GM21381 (cell line): ENCODE results near the gene MB.

Experiments
- ATAC-seq: cut with Tn5 transposase; IDR thresholded peaks from one replicate; pipeline ENCODE4 v1.9.1; 2021; ENCODE audit warnings: mild to moderate bottlenecking, moderate library complexity; ENCODE audit not compliant: unreplicated experiment

MB gene

DNA sequence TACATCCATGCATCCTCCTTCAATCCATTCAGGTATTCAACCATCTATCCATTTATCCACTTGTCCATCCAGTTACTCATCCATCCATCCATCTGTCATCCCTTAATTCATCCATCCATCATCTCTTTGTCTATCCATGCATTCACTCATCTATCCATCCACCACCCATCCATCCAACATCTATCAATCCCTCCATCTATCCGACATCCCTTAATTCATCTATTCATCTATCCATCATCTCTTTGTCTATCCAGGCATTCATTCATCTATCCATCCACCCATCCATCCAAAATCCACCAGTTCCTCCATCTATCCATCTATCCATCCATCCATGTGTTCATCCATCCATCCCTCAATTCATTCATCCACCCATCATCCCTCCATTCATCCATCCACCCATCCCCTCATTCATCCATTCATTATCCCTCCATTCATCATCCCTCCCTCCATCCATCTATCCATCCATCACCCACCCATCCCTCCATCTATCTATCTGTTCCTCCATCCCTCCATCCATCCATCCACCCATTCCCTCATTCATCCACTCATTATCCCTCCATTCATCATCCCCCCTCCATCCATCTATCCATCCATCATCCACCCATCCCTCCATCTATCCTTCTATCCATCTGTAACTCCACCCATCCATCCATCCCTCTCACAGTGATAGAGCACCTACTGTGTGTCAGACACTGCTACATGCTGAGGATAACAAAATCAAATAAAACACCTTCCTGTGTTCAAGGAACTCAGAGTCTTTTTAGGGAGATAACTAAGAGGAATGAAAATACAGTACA lies 1.5 kb upstream of the MB start:
- ATAC-seq: no peak

DNA sequence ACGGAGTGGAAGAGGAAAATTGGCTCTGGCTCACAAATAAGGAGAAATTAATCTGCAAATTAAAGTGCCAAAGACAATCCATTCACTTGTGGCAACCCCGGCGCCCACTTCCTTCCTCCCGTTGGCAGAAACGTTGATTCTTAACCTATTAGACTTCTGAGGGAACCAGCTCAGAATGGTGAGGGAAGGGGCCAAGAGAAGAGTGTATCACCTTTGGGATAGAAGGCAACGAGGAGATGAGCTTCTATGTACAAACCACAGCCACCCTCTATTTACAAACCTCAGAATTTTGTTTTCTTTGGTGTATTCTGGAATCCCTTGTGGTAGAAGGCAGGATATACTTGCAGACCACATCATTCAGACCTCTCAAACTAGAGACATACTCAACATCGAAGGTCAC lies 1.1 kb downstream of the MB start:
- ATAC-seq: no peak

- no peak for ATAC-seq
Measured at GRCh38 chr22:35615156-35615555, 2.0 kb downstream of the MB start.

DNA sequence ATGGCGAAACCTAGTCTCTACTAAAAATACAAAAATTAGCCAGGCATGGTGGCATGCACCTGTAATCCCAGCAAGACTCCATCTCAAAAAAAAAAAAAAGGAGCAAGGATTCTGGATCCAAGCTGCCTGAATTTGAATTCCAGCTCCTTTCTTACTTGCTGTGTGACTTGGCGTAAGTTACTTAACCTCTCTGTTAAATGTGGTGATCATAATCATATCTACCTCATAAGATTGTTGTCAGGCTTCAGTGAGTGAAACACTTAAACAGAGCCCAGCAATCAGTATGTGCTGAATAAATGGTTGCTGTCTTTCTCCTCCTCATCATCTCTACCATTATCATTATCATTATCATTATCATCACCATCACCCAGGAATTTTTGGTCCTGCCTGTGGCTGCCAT lies 2.7 kb downstream of the MB start:
- ATAC-seq: no peak

DNA sequence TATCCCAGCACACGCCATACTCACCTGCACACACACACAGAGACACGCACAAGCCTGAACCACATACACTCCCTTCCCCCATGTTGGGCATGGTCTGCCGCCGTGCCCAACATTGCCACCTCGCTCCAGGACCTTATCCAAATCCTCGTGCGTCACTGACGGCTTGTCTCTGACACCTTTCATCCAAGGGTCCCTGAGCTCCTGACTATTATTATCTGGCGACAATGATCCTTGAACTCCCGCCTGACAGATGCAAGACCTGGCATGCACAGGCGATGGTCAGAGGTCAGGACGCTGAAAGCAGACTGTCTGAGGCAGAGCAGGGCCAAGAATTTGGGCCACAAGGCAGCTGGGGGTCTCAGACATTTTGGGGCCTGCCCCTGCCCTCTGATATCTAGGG lies 4.2 kb downstream of the MB start:
- no peak for ATAC-seq

- no peak for ATAC-seq
Measured at GRCh38 chr22:35611891-35612576, 5.1 kb downstream of the MB start.

DNA sequence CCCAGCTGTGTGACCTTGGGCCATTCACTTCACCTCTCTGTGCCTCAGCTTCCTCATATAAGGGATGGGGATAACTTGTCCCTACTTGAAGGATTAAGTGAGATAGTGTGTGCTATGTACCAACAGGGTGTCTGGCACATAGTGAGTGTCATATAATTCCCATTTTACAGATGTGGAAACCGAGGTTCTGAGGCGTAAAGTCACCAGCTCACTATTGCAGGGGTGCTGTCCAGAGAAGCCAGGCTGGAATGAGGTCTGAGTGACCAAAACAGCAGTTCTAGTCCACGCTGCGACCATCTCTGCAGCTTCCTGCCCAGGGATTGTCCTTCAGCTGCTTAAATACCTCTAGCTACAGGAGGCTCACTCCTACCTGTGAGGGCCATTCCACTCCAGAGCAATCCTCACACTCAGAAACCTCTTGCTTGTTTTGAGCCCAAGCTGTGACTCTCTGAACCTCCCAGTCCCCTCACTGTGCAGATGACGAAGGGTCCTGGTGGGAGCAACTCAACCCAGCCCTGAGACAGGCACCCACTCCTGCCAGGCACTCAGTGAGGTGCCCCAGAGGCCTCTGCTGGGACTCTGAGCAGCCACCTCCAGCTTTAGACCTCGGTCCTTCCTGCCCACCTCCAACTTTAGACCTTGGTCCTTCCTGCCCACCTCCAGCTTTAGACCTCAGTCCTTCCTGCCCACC lies 5.8 kb downstream of the MB start:
- no peak for ATAC-seq

GRCh38 chr22:35610741-35611140 lies 6.4 kb downstream of the MB start:
- ATAC-seq: no peak

GRCh38 chr22:35609761-35610160 lies 7.4 kb downstream of the MB start:
- ATAC-seq: no peak

DNA sequence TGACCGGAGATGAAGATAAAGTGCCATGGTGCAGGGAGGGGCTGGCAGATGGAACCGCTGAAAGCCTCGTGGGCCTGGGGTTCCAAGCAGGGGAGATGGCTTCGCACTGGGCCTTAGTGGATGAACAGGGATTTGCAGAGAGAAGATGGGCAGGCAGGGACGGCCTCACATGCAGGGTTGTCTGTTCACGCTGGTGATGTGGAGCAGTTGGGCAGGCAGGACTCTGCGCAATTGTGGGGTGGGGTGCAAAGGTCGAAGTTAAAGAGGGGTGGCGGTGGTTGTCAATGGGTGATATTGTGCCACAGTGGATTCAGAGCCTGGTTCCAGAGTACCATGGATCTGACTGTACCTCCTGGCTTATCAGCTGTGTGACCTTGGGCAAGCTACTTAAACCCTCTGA lies 7.9 kb downstream of the MB start:
- ATAC-seq: no peak

DNA sequence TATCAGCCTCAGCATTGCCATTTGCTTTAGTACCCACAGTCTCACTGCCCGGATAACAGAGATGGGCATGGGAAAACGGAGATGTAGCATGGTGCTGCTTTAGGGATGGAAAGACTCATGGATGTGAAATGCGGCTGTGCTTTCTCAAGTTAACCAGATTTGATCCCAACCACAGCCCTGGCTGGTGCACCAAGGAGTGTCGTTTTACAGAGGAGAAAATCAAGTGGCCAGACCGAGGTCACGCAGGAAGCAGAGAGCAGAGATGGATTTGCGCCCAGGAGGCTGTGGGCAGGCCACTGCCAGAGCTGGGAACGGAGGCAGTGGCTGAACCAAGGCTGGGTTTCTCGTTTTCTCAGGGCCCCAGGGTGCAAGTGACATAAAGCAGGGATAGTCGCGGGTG lies 9.0 kb downstream of the MB start:
- ATAC-seq: no peak

- ATAC-seq: no peak
Measured at GRCh38 chr22:35606916-35607315, 10.2 kb downstream of the MB start.

DNA sequence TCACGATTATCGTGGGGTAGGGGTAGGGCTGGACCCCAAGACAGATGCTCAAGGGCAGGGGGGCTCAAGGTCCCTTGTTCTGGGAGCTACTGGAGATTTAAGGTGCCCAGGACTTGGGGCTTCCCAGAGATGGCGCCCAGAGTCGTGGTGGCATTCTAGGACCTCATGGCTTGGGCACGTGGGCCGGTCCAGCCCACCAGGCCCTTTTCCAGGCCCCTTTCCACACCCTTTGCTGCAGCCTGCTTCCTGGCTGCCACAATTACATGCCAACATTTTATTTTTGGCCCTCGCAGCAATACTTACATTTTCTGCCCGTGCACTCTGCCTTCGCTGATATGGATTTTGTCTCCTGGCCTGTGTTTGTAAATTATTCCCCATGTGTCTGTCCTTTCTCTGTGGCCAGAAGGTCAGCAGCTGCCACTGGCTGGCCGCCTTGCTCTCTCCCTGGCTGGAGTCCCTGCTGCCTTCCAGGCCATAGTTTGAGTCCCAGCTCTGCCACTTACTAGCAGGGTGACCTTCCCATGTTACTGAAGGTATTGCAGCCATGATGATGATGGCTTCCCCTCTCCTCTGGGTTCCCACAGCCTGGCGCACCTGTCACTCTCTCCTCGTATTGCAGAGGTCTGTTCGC lies 11.2 kb downstream of the MB start:
- ATAC-seq: no peak

DNA sequence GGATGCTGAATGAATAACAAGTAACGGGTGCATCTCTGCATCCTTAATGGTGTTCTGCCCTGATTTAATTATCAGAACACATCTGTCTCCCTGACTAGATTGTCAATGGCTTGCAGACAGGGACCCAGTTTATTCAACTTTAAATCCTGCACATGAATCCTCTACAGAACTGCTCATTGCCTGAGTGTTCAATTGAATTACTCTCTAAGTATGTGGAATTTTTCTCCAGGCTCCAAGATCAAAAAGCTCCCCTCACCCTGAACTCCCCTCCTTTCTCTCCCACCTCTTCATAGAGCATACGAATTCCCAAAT lies 11.8 kb downstream of the MB start:
- ATAC-seq: no peak

DNA sequence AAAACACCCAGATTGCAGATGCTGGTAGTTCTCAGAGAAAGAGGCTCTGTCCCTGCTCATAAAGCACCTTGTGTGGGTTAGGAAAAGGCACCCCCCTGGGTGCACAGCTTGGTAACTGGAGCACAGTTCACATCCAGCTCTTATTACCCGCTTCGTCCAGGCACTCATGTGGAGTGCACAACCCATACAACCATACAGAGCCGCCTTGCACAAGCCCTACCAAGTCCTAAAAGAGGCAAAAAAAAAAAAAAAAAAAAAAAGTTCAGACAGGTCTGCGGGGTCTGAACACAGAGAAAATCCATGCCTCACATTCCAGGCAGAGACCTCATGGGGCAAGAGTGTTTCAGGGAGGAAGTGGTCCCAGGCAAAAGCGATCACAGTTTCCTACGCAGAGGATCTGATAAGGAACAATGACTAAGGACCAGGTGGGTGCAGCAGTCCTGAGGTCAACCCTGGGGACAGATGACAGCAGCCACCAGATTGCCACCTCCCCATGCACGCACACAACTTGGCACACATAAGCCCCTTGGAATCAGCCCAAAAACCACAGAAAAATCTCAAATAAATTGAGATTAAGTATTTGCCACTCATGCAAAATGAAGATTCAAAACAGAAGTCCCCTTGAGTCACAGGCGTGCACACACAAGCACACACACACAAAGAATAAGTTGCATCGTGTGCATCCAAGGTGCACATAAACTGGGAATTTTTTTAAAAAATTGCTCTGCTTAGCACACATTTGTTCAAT lies 12.3 kb downstream of the MB start:
- no peak for ATAC-seq

GRCh38 chr22:35601743-35602615 lies 15.2 kb downstream of the MB start:
- ATAC-seq: no peak

DNA sequence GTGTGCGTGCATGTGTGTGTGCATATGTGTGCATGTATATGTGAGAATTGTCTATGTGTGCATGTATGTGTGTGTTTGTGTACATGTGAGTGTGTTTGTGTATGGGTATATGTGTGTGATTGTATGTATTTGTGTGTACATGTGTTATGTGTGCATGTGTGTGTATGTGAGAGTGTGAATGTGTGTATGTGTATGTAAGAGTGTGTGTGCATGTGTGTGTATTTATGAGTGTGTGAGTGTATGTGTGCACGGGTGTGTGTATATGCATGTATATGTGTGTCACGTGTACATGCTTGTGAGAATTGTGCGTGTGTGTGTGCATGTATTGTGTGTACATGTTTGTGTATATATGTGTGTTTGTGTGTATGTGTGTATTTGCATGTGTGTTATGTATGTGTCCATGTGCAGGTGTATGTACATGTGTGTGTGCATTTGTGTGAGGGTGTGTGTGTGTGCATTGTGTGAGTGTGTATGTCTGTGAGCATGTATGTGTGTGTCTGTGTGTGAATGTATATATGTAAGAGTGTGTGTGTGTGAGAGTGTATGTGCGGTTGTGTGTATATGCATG lies 16.0 kb downstream of the MB start:
- no peak for ATAC-seq

- no peak for ATAC-seq
Measured at GRCh38 chr22:35600476-35600875, 16.7 kb downstream of the MB start.

DNA sequence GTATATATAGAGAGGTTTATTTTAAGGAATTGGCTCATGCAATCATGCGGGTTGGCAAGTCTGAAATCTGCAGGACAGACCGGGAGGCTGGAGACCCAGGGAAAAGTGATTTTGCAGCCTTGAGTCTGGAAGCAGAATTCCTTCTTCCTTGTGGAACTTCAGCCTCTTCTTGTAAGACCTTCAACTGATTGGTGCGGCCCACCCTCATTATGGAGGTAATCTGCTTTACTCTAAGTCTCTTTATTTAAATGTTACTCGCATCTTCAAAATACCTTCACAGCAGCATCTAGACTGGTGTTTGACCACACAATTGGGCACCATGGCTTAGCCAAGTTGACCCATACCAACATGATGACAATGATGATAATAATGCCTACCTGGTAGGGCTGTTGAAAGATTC lies 17.8 kb downstream of the MB start:
- ATAC-seq: no peak

DNA sequence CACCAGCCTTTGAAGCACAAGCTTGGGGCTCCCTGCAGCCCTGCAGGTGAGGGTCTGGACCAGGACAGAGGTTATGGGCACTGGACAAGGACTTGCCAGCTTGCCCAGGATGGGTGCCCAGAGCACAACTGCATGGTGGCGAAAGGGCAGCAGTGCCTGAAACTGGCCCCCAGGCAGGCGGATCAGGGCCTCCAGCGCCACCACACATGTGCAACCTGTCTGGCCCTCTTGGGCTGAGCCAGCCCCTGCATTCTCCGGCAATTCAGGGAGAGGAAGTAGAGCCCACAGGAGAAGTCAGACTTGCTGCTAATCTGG lies 18.8 kb downstream of the MB start:
- no peak for ATAC-seq
